LNCaP clone FGC (cell line): ENCODE data around the gene ARL4D.
"Not testable (repeated sequence)": the region's sequence is repeated elsewhere in the genome, so short reads cannot be mapped to it uniquely, and the experiment has no call there.

Experiments
- DNase-seq: peaks from one replicate; pipeline ENCODE4 v3.0.0-alpha.2; 2011; ENCODE audit warnings: low read depth
- H3K4me3 ChIP-seq: 2 replicates; pipeline ENCODE4 v1.5.1; 2011; ENCODE audit warnings: mild to moderate bottlenecking, low read depth, low read length, control low read depth
- TF ChIP-seq, protein P1 (sequence below): IDR thresholded peaks from 2 replicates; pipeline ENCODE4 v1.5.1; 2012; ENCODE audit warnings: mild to moderate bottlenecking; ENCODE audit not compliant: control insufficient read depth, insufficient read depth; ENCODE audit errors: extremely low read depth

The ARL4D gene

DNA sequence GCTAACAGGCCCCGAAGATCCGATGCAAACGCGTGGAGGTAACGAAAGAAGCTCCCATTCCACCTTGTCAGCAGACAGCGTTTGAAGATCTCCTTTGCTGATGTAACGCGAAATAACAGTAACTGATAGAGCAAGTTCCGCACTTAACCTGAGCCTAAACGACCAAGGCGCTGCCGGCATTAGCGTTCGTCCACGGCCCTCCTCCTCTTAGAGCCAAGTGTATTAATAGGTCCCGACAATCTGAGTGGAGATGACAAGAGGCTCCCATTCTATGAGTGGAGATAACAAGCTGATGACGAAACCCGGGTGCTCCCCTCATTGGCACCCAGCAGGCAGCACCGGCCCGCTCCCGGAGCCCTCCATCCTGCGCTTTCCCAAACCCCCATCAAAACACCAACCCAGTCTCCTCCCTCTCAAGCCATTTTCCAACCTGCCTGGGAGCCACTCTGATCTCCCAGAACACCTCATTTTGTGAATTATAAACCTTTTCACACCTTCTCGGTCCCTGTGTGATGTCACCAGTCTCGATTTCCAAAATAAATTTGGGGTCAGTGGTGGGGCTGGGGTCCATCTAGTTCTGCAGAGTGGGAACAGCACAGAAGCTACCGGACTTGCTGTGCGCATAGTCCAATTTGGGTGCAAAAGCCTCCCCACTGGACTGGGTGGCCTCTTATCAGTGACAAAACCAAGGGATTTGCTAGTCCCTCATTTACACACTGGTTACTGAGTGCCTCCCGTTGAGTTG, 35.4 kb upstream of the ARL4D start:
- no peak overlapping the region for H3K4me3 ChIP-seq
- no peak for DNase-seq
- TF ChIP-seq, protein P1, sequence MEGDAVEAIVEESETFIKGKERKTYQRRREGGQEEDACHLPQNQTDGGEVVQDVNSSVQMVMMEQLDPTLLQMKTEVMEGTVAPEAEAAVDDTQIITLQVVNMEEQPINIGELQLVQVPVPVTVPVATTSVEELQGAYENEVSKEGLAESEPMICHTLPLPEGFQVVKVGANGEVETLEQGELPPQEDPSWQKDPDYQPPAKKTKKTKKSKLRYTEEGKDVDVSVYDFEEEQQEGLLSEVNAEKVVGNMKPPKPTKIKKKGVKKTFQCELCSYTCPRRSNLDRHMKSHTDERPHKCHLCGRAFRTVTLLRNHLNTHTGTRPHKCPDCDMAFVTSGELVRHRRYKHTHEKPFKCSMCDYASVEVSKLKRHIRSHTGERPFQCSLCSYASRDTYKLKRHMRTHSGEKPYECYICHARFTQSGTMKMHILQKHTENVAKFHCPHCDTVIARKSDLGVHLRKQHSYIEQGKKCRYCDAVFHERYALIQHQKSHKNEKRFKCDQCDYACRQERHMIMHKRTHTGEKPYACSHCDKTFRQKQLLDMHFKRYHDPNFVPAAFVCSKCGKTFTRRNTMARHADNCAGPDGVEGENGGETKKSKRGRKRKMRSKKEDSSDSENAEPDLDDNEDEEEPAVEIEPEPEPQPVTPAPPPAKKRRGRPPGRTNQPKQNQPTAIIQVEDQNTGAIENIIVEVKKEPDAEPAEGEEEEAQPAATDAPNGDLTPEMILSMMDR: no peak

DNA sequence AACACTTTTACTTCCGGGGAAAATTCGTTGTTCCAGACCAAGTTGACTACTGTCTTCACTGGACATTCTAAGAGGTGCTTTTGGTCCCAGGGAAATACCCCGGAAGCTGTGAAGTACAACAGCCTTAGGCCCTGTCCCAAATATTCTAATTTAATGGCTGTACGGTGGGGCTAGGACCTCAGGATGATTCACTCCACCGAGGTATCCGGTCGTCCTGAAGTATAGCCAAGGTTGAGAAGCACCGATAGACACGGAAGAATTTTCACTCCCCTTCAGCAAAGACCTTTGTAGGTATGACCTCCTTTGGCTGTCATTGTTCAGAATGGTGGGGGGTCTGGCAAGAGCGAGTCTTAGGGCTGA, 34.9 kb upstream of the ARL4D start:
- no peak for DNase-seq
- TF ChIP-seq, protein P1: no peak
- H3K4me3 ChIP-seq: no peak overlapping the region

DNA sequence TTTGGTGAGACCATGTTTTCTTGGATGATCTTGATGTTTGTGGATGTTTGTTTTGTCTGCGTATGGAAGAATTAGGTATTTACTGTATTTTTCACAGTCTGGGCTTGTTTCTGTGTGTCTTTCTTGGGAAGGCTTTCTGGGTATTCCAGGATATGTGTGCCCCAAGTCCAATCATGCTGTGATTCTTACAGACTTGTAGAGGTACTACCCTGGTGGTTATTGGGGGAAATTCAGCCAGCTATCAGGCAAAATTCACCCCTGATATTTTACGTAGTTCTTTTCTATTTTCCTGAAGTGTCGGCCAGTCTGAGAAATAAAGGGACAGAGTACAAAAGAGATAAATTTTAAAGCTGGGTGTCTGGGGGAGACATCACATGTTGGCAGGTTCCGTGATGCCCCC, 33.4 kb upstream of the ARL4D start:
- no peak for DNase-seq
- no peak overlapping the region for H3K4me3 ChIP-seq
- TF ChIP-seq, protein P1: no peak

DNA sequence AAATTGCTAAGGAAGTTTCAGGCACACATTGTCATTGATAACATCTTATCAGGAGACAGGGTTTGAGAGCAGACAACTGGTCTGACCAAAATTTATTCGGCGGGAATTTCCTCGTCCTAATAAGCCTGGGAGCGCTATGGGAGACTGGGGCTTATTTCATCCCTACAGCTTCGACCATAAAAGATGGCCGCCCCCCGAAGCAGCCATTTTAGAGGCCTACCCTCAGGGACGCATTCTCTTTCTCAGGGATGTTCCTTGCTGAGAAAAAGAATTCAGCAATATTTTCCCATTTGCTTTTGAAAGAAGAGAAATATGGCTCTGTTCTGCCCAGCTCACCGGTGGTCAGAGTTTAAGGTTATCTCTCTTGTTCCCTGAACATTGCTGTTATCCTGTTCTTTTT, 32.9 kb upstream of the ARL4D start:
- DNase-seq, H3K4me3 ChIP-seq: not testable (repeated sequence)

DNA sequence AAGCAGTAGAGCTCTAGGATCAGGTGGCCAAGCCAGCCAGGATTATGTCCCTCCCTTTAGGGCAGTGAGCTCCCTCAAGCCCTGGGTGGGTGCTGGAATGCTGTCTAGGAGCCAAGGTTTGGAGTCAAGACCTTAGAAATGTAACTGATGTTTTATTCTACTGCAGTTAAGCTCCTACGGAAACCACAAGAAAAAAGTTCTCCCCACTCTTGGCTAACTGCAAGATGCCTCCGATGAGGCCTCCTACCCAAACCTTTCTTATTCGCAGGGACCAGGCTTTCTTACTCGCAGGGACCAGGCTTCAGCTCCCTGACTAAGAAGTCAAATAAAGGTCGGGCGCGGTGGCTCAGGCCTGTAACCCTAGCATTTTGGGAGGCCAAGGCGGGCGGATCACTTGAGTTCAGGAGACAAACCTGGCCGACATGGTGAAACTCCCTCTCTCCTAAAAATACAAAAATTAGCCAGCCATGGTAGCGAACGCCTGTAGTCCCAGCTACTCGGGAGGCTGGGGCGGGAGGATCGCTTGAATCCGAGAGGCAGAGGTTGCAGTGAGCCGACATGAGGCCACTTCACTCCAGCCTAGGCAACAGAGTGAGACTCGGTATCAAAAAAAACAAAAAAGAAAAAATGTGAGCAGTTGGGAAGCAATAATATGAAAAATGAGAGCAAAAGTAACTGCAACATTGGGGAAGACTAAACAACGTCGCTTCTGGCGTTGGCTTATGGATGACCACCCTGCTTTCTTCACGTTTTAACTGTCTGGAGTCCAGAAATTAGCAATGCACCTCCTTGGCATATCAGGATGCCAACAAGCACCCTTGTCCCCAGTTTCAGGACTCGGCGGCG, 31.7 kb upstream of the ARL4D start:
- DNase-seq: no peak
- H3K4me3 ChIP-seq: no peak overlapping the region
- TF ChIP-seq, protein P1: no peak

DNA sequence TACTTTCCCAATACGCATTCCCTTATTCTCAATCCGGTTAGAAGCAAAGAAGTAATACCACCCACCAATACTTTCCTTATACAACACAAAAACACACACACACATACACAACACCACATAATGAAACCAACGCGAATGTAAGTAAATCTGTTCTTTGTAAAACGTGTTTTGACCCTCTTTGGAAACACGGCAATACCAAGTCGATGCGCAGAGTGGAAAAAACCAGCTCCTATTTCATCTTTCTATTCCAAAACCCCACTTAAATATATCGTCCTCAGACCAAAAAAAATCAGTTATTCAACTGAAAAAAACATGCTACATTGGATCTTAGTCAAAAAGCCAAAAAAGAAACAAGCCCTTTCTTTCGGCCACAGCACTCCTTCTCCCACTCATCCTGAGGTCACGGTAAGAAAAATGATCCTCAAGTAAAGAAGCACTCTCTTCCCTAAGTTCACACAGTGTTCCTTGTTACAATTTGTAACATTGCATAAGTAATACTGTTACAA, 31.0 kb upstream of the ARL4D start:
- peak; percentile 69 for DNase-seq
- no peak overlapping the region for H3K4me3 ChIP-seq

DNA sequence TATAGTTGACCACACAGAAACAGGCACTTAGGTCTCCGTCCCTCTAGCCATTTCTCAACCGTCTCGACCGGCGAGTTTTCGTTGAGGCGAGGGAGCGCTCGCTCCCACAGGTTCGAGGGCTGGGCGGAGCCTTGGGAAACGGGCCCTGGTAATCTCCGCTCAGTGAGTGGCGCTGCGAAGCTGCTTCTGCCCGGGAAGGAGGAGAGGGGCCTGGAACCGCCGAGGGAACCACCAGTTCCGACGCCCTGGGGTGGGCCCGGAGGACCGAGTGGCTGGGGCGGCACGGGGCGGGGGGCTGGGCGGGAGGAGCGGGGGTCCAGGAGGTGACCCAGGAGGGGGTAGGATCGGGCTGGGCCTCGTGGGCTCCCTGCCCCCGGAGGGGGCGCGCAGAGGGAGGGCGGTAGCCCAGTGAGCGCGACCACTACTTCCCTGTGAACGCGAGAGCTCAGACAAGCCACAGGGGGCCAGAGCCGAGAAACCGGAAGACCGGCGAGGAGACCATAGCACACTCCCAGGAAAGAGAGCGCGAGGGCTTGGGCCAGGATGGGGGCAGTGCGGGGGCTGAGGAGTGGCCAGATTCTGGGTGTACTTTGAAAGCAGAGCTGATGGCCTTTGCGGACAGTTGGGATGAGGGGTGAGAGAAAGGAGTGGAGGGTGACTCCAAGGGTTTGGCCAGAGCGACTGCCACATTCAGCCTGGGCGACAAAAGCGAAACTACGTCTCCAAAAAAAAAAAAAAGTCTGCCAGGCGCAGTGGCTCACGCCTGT, 29.9 kb upstream of the ARL4D start:
- DNase-seq: no peak
- TF ChIP-seq, protein P1: no peak
- H3K4me3 ChIP-seq: no peak overlapping the region

More for the DNA sequence above, 31.0 kb upstream of the ARL4D start:
- TF ChIP-seq, protein P1: no peak
